Measurements from ENCODE around the gene CLIP4.

- TF ChIP-seq CTCF (IDR thresholded peaks at IDR 0.05; ENCODE audit: low read length) (no peak), EZH2 (IDR thresholded peaks at IDR 0.05; ENCODE audit: borderline replicate concordance, low read length) (no peak)
Measured at GRCh38 chr2:29080886-29081743, 34.1 kb upstream of the CLIP4 start.
